Testis (tissue), 3 donors: Measurements from ENCODE around the gene RBBP8NL. TPM values are rescaled to one million over a fixed set of nuclear protein-coding genes. Genes with fewer than 3 reads are reported as not detected.

ENCODE experiments used
- DNase-seq: peaks from one replicate; pipeline ENCODE4 v3.0.0-alpha.2; 2019
- H3K27ac ChIP-seq, 2 donors: fragments of 200-600 bp; sonication (generic); one replicate each; pipeline ENCODE4 v1.5.1; 2019
- H3K27me3 ChIP-seq: fragments of 200-600 bp; sonication (generic); one replicate; pipeline ENCODE4 v1.5.1; 2019
- H3K36me3 ChIP-seq: fragments of 200-600 bp; sonication (generic); one replicate; pipeline ENCODE4 v1.5.1; 2017; ENCODE audit warnings: low read depth; ENCODE audit errors: missing control alignments
- H3K4me1 ChIP-seq: fragments of 200-600 bp; sonication (generic); one replicate; pipeline ENCODE4 v1.5.1; 2019
- H3K4me3 ChIP-seq, 2 donors: fragments of 200-600 bp; sonication (generic); one replicate each; pipeline ENCODE4 v1.5.1; 2017 to 2019
- H3K9me3 ChIP-seq: fragments of 200-600 bp; sonication (generic); one replicate; pipeline ENCODE4 v1.5.1; 2017
- CTCF ChIP-seq, 3 experiments: fragments of 450-650 bp in 2 of 3; fragments of 200-600 bp in 1 of 3; sonication (generic) in 1 of 3; IDR thresholded peaks; one replicate each; pipeline ENCODE4 v1.5.1; 2016 to 2019; ENCODE audit warnings: antibody characterized with exemption in 3 of 3, mild to moderate bottlenecking in 2 of 3, moderate library complexity in 1 of 3
- POLR2A ChIP-seq: fragments of 450-650 bp; IDR thresholded peaks from one replicate; pipeline ENCODE4 v1.6.1; 2017; ENCODE audit warnings: antibody characterized with exemption, mild to moderate bottlenecking, moderate library complexity
- WGBS, 2 donors: methylation state at CpG; one replicate each; pipeline ENCODE4 v1.1.5; 2018; 5-methylcytosine and 5-hydroxymethylcytosine counted together
- intact Hi-C: fragments of 100-400 bp; cut with DNase I; formaldehyde crosslinking; loops from one replicate; pipeline ENCODE4 v1.15.1; 2023; ENCODE audit warnings: low total_unique reads
- polyA plus RNA-seq: library from polyadenylated mRNA; stranded (reverse); fragments of 350-450 nt; fragmentation: Illumina TruSeq; extraction: RNeasy Lipid Tissue Mini Kit (QIAGEN cat#74804); gene quantifications from one replicate; pipeline ENCODE4 v1.2.3, GENCODE V29; 2014; ENCODE audit warnings: low read depth, low replicate concordance; ENCODE audit not compliant: insufficient read depth
- total RNA-seq, 2 donors: library from RNA; depleted of rRNA; stranded (reverse); fragments of >200 nt; gene quantifications; one replicate each; pipeline ENCODE4 v1.2.3, GENCODE V29; 2016

RBBP8NL gene
- total and polyA plus RNA-seq, 3 donors from 2014 or later, result 0.81 to 2.8 (median 1.3) TPM

GRCh38 chr20:62391165-62392076, 35.9 kb downstream of the RBBP8NL start:
- peaks cover 19% of the 10 kb centered on the region for H3K4me1 ChIP-seq
- 79 to 82% methylated on average over 7 to 43 of the region's 44 CpGs for WGBS, 2 donors
- intact Hi-C loops, result no loop called here
- peak overlapping the region; percentile 42 to 60 for H3K27ac ChIP-seq
- H3K36me3 ChIP-seq, result no peaks in the 10 kb centered on the region
- DNase-seq, result peak; percentile 65
- H3K4me3 ChIP-seq, result no peak overlapping the region
- no peaks in the 10 kb centered on the region for H3K27me3 ChIP-seq
- H3K9me3 ChIP-seq, result no peaks in the 10 kb centered on the region
- TF ChIP-seq CTCF (IDR thresholded peaks at IDR 0.05) (no peak), POLR2A (no peak)

- H3K36me3 ChIP-seq, result no peaks in the 10 kb centered on the region
- intact Hi-C loops, result no loop called here
Measured at GRCh38 chr20:62390317-62391164, 36.8 kb downstream of the RBBP8NL start.

GRCh38 chr20:62389601-62390087, 37.7 kb downstream of the RBBP8NL start:
- no peak for DNase-seq
- Histone ChIP-seq H3K36me3 (no peaks in the 10 kb centered on the region), H3K27ac (no peak overlapping the region), H3K9me3 (no peaks in the 10 kb centered on the region), H3K4me3 (no peak overlapping the region), H3K27me3 (no peaks in the 10 kb centered on the region), H3K4me1 (peaks cover 30% of the 10 kb centered on the region)
- WGBS, 2 donors, result 67 to 91% methylated on average over 5 of the region's 5 CpGs
- no peak for TF ChIP-seq POLR2A
- no peak for TF ChIP-seq CTCF (IDR thresholded peaks at IDR 0.05)
- intact Hi-C loops, result no loop called here

More at GRCh38 chr20:62390317-62391164, 36.8 kb downstream of the RBBP8NL start:
- no peak for DNase-seq
- TF ChIP-seq POLR2A (no peak), CTCF (IDR thresholded peaks at IDR 0.05) (no peak)
- H3K4me1 ChIP-seq, result peaks cover 23% of the 10 kb centered on the region
- peak overlapping the region in 1 of 2 donors; percentile 42 for H3K27ac ChIP-seq
- H3K27me3 ChIP-seq, result no peaks in the 10 kb centered on the region
- no peaks in the 10 kb centered on the region for H3K9me3 ChIP-seq
- no peak overlapping the region for H3K4me3 ChIP-seq
- 56 to 63% methylated on average over 27 to 29 of the region's 29 CpGs for WGBS, 2 donors

GRCh38 chr20:62388839-62389600, 38.3 kb downstream of the RBBP8NL start:
- no peak for TF ChIP-seq CTCF (IDR thresholded peaks at IDR 0.05)
- no peak for TF ChIP-seq POLR2A
- Histone ChIP-seq H3K36me3 (no peaks in the 10 kb centered on the region), H3K27ac (no peak overlapping the region), H3K4me3 (no peak overlapping the region), H3K9me3 (no peaks in the 10 kb centered on the region), H3K27me3 (no peaks in the 10 kb centered on the region), H3K4me1 (peaks cover 30% of the 10 kb centered on the region)
- 69 to 78% methylated on average over 11 of the region's 11 CpGs for WGBS, 2 donors
- DNase-seq, result no peak
- intact Hi-C loops, result no loop called here
